SK-N-SH treated with all-trans-retinoic acid at 6 μM for 48 hours (cell line): ENCODE measurements around the gene R3HDM4.

Experiments used
- ATAC-seq: fragments of 200-7000 bp; cut with Tn5 transposase; 3 replicates; pipeline ENCODE4 v1.9.1; 2020; ENCODE audit warnings: mild to moderate bottlenecking, moderate library complexity
- ARNTL ChIP-seq: fragments of 450-650 bp; formaldehyde crosslinking; IDR thresholded peaks from 2 replicates; pipeline ENCODE4 v1.5.0; 2020; ENCODE audit warnings: low read depth, mild to moderate bottlenecking, moderate library complexity, borderline replicate concordance
- CSDC2 ChIP-seq: fragments of 250-450 bp; sonication (Bioruptor Pico); IDR thresholded peaks from 2 replicates; pipeline ENCODE4 v1.5.0; 2020; ENCODE audit warnings: mild to moderate bottlenecking, moderate library complexity
- ESRRG ChIP-seq: fragments of 250-450 bp; sonication (Bioruptor Pico); IDR thresholded peaks from 2 replicates; pipeline ENCODE4 v1.6.1; 2021; ENCODE audit warnings: mild to moderate bottlenecking
- ISL1 ChIP-seq: fragments of 250-450 bp; sonication (Bioruptor Pico); IDR thresholded peaks from 2 replicates; pipeline ENCODE4 v2.1.2; 2022; ENCODE audit warnings: mild to moderate bottlenecking, moderate library complexity
- OSR1 ChIP-seq: fragments of 250-450 bp; sonication (Bioruptor Pico); IDR thresholded peaks from 2 replicates; pipeline ENCODE4 v1.8.0; 2022; ENCODE audit warnings: moderate library complexity, mild to moderate bottlenecking, inconsistent platforms
- PPARA ChIP-seq: fragments of 250-450 bp; sonication (Bioruptor Pico); IDR thresholded peaks from 2 replicates; pipeline ENCODE4 v1.5.0; 2020; ENCODE audit warnings: mild to moderate bottlenecking, borderline replicate concordance
- RARB ChIP-seq: fragments of 250-450 bp; sonication (Bioruptor Pico); IDR thresholded peaks from 2 replicates; pipeline ENCODE4 v1.8.0; 2021; ENCODE audit warnings: mild to moderate bottlenecking, moderate library complexity
- ZFP30 ChIP-seq: fragments of 450-650 bp; formaldehyde crosslinking; IDR thresholded peaks from 2 replicates; pipeline ENCODE4 v1.5.0; 2022; ENCODE audit warnings: mild to moderate bottlenecking, moderate library complexity
- ZNF565 ChIP-seq: fragments of 450-650 bp; formaldehyde crosslinking; conservative IDR thresholded peaks from 2 replicates; pipeline ENCODE4 v1.5.0; 2020; ENCODE audit warnings: low read depth, mild to moderate bottlenecking, moderate library complexity
- ZNF8 ChIP-seq: fragments of 450-650 bp; formaldehyde crosslinking; IDR thresholded peaks from 2 replicates; pipeline ENCODE4 v1.5.0; 2020; ENCODE audit warnings: mild to moderate bottlenecking, moderate library complexity
- TF ChIP-seq, protein P1 (sequence below): fragments of 250-450 bp; sonication (Bioruptor Pico); IDR thresholded peaks from 2 replicates; pipeline ENCODE4 v1.5.0; 2020; ENCODE audit warnings: mild to moderate bottlenecking, moderate library complexity
- TF ChIP-seq, protein P2 (sequence below): fragments of 250-450 bp; sonication (Bioruptor Pico); IDR thresholded peaks from 2 replicates; pipeline ENCODE4 v1.8.0; 2021; ENCODE audit warnings: low read depth, mild to moderate bottlenecking, moderate library complexity, borderline replicate concordance
- TF ChIP-seq, protein P3 (sequence below): fragments of 250-450 bp; sonication (Bioruptor Pico); IDR thresholded peaks from 2 replicates; pipeline ENCODE4 v1.5.1; 2021; ENCODE audit warnings: mild to moderate bottlenecking, moderate library complexity
- TF ChIP-seq, protein P4 (sequence below): fragments of 250-450 bp; sonication (Bioruptor Pico); IDR thresholded peaks from 2 replicates; pipeline ENCODE4 v1.5.1; 2020; ENCODE audit warnings: low read depth, mild to moderate bottlenecking, moderate library complexity
- TF ChIP-seq, protein P5 (sequence below): fragments of 250-450 bp; sonication (Bioruptor Pico); IDR thresholded peaks from 2 replicates; pipeline ENCODE4 v1.8.0; 2020; ENCODE audit warnings: mild to moderate bottlenecking, moderate library complexity, borderline replicate concordance

Gene R3HDM4

DNA sequence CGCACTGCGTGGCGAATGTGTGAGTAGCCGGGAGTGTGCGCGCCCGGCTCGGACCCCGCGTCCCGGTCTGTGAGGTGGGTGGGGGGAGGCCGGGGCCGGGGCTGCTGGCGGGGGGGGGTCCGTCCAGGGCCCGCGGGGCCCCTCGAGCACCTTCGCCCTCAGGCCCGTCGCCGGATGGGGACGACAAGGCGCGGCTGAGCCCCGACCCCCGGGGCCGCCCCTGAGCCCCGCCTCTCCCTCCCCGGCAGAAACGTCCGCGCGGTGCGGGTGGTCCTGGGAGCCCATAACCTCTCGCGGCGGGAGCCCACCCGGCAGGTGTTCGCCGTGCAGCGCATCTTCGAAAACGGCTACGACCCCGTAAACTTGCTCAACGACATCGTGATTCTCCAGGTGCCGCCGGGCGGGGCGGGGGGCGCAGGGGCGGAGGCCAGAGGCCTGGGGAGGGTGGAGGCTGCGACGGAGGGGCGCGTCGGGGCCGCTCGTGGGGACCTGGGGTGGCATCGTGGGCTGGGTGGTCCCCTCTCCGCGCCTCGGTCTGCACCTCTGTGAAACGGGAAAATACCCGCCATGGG, 59.9 kb downstream of the R3HDM4 start:
- no peak for ATAC-seq
- TF ChIP-seq ESRRG (CRISPR knock-in tag) (no peak), ZNF8 (no peak)
- TF ChIP-seq, protein P1, sequence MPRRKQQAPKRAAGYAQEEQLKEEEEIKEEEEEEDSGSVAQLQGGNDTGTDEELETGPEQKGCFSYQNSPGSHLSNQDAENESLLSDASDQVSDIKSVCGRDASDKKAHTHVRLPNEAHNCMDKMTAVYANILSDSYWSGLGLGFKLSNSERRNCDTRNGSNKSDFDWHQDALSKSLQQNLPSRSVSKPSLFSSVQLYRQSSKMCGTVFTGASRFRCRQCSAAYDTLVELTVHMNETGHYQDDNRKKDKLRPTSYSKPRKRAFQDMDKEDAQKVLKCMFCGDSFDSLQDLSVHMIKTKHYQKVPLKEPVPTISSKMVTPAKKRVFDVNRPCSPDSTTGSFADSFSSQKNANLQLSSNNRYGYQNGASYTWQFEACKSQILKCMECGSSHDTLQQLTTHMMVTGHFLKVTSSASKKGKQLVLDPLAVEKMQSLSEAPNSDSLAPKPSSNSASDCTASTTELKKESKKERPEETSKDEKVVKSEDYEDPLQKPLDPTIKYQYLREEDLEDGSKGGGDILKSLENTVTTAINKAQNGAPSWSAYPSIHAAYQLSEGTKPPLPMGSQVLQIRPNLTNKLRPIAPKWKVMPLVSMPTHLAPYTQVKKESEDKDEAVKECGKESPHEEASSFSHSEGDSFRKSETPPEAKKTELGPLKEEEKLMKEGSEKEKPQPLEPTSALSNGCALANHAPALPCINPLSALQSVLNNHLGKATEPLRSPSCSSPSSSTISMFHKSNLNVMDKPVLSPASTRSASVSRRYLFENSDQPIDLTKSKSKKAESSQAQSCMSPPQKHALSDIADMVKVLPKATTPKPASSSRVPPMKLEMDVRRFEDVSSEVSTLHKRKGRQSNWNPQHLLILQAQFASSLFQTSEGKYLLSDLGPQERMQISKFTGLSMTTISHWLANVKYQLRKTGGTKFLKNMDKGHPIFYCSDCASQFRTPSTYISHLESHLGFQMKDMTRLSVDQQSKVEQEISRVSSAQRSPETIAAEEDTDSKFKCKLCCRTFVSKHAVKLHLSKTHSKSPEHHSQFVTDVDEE: no peak
- TF ChIP-seq, protein P2, sequence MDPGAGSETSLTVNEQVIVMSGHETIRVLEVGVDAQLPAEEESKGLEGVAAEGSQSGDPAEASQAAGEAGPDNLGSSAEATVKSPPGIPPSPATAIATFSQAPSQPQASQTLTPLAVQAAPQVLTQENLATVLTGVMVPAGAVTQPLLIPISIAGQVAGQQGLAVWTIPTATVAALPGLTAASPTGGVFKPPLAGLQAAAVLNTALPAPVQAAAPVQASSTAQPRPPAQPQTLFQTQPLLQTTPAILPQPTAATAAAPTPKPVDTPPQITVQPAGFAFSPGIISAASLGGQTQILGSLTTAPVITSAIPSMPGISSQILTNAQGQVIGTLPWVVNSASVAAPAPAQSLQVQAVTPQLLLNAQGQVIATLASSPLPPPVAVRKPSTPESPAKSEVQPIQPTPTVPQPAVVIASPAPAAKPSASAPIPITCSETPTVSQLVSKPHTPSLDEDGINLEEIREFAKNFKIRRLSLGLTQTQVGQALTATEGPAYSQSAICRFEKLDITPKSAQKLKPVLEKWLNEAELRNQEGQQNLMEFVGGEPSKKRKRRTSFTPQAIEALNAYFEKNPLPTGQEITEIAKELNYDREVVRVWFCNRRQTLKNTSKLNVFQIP (CRISPR knock-in tag): no peak

DNA sequence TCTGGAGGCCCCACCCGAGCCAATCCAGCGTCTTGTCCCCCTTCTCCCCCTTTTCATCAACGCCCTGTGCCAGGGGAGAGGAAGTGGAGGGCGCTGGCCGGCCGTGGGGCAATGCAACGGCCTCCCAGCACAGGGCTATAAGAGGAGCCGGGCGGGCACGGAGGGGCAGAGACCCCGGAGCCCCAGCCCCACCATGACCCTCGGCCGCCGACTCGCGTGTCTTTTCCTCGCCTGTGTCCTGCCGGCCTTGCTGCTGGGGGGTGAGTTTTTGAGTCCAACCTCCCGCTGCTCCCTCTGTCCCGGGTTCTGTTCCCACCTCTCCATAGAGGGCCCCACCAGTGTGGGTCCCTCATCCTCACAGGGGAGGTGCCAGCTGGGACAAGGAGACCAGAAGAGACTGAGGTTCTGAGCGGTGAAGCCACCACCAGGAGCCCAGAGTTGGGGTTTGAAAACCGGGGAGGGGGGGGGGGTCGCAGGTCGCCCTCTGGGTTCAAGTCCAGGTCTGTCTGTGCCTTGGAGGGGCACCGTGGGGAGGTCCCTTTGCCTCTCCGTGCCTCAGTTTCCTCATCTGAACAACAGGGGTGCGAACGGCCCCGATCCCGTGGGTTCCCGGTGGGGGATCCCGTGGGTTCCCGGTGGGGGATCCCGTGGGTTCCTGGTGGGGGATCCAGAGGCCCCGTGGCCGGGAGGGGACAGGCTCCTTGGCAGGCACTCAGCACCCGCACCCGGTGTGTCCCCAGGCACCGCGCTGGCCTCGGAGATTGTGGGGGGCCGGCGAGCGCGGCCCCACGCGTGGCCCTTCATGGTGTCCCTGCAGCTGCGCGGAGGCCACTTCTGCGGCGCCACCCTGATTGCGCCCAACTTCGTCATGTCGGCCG, 60.6 kb downstream of the R3HDM4 start, which contains the start of gene ELANE:
Gene ELANE (plus strand): TSS at position 168 of the 878 bp plus-strand sequence. CDS start 26 bp downstream, at position 194.
- no peak for ATAC-seq
- TF ChIP-seq CSDC2 (CRISPR knock-in tag): no peak
- TF ChIP-seq ZNF8: no peak
- TF ChIP-seq ISL1 (CRISPR knock-in tag): no peak
- TF ChIP-seq ARNTL: no peak
- TF ChIP-seq ESRRG (CRISPR knock-in tag): no peak
- TF ChIP-seq, protein P3, sequence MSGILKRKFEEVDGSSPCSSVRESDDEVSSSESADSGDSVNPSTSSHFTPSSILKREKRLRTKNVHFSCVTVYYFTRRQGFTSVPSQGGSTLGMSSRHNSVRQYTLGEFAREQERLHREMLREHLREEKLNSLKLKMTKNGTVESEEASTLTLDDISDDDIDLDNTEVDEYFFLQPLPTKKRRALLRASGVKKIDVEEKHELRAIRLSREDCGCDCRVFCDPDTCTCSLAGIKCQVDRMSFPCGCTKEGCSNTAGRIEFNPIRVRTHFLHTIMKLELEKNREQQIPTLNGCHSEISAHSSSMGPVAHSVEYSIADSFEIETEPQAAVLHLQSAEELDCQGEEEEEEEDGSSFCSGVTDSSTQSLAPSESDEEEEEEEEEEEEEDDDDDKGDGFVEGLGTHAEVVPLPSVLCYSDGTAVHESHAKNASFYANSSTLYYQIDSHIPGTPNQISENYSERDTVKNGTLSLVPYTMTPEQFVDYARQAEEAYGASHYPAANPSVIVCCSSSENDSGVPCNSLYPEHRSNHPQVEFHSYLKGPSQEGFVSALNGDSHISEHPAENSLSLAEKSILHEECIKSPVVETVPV (CRISPR knock-in tag): no peak
- TF ChIP-seq ZFP30 (CRISPR knock-in tag): no peak
- TF ChIP-seq, protein P4, sequence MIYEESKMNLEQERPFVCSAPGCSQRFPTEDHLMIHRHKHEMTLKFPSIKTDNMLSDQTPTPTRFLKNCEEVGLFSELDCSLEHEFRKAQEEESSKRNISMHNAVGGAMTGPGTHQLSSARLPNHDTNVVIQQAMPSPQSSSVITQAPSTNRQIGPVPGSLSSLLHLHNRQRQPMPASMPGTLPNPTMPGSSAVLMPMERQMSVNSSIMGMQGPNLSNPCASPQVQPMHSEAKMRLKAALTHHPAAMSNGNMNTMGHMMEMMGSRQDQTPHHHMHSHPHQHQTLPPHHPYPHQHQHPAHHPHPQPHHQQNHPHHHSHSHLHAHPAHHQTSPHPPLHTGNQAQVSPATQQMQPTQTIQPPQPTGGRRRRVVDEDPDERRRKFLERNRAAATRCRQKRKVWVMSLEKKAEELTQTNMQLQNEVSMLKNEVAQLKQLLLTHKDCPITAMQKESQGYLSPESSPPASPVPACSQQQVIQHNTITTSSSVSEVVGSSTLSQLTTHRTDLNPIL (CRISPR knock-in tag): no peak
- TF ChIP-seq OSR1 (CRISPR knock-in tag): no peak

DNA sequence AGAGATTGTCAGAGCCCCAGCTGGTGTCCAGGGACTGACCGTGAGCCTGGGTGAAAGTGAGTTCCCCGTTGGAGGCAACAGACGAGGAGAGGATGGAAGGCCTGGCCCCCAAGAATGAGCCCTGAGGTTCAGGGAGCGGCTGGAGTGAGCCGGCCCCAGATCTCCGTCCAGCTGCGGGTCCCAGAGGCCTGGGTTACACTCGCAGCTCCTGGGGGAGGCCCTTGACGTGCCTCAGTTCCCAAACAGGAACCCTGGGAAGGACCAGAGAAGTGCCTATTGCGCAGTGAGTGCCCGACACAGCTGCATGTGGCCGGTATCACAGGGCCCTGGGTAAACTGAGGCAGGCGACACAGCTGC, 62.1 kb downstream of the R3HDM4 start:
- no peak for ATAC-seq
- TF ChIP-seq ZNF8 (no peak), RARB (CRISPR knock-in tag) (no peak), ZNF565 (no peak), OSR1 (CRISPR knock-in tag) (no peak), CSDC2 (CRISPR knock-in tag) (no peak), PPARA (CRISPR knock-in tag) (no peak), ESRRG (CRISPR knock-in tag) (no peak)
- TF ChIP-seq, protein P1: no peak
- TF ChIP-seq, protein P5, sequence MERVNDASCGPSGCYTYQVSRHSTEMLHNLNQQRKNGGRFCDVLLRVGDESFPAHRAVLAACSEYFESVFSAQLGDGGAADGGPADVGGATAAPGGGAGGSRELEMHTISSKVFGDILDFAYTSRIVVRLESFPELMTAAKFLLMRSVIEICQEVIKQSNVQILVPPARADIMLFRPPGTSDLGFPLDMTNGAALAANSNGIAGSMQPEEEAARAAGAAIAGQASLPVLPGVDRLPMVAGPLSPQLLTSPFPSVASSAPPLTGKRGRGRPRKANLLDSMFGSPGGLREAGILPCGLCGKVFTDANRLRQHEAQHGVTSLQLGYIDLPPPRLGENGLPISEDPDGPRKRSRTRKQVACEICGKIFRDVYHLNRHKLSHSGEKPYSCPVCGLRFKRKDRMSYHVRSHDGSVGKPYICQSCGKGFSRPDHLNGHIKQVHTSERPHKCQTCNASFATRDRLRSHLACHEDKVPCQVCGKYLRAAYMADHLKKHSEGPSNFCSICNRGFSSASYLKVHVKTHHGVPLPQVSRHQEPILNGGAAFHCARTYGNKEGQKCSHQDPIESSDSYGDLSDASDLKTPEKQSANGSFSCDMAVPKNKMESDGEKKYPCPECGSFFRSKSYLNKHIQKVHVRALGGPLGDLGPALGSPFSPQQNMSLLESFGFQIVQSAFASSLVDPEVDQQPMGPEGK (CRISPR knock-in tag): no peak
